HG03039 (cell line): ENCODE measurements around the gene TLCD3A.
"Not testable (repeated sequence)": the region's sequence is repeated elsewhere in the genome, so short reads cannot be mapped to it uniquely, and the experiment has no call there.

Experiments
- ATAC-seq: cut with Tn5 transposase; IDR thresholded peaks from one replicate; pipeline ENCODE4 v1.9.1; 2021; ENCODE audit warnings: mild to moderate bottlenecking, moderate library complexity; ENCODE audit not compliant: unreplicated experiment

The TLCD3A gene

DNA sequence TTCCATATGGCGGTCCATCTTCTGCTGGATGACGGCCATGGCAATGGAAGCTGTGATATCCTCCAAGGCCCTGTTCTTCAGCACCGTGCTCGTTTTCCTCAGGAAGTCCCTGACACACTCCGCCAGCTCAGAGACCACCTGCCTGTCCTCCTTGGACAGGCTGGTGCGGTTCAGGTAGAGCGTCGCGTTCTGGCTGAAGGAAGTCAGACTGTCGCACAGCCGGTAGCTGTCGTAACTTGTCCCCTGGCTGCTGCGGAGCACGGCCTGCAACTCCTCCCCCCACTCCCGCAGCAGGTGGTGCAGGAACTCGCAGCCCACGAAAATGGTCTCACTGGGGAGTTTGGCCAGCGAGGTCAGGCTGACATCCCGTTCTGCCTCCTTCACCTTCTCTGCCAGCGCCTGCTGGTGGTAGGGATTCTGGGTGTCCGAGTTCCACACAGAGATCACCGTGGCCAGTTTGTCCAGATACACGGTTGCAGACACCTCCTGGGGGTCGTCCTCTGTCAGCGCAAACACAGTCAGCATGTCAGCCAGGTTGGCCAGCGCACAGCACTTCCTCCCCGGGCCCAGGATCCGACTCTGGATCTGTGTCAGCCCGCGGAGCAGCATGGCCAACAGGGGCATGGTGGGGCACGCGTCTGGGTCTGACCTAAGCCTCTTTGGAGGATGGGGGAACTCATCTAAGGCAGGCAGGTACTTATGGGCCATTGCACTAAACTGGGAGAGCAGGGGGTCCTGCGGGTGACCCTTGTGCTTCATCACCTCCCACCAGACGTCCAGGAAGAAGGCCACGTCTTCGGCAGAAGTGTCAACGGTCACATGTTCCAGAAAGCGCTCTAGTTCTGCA lies 14.6 kb downstream of the TLCD3A start:
- no peak for ATAC-seq

DNA sequence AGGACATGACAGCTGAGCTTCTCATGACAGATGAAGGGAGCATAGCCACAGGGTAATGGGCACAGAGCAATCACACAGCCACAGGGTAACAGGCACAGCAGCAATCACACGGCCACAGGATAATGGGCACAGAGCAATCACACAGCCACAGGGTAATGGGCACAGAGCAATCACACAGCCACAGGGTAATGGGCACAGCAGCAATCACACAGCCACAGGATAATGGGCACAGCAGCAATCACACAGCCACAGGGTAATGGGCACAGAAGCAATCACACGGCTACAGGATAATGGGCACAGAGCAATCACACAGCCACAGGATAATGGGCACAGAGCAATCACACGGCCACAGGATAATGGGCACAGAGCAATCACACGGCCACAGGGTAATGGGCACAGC lies 16.2 kb downstream of the TLCD3A start:
- not testable (repeated sequence) for ATAC-seq

DNA sequence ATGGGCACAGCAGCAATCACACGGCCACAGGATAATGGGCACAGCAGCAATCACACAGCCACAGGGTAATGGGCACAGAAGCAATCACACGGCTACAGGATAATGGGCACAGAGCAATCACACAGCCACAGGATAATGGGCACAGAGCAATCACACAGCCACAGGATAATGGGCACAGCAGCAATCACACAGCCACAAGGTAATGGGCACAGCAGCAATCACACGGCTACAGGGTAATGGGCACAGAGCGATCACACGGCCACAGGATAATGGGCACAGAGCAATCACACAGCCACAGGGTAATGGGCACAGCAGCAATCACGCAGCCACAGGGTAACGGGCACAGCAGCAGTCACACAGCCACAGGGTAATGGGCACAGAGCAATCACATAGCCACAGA lies 17.0 kb downstream of the TLCD3A start:
- ATAC-seq, result not testable (repeated sequence)

DNA sequence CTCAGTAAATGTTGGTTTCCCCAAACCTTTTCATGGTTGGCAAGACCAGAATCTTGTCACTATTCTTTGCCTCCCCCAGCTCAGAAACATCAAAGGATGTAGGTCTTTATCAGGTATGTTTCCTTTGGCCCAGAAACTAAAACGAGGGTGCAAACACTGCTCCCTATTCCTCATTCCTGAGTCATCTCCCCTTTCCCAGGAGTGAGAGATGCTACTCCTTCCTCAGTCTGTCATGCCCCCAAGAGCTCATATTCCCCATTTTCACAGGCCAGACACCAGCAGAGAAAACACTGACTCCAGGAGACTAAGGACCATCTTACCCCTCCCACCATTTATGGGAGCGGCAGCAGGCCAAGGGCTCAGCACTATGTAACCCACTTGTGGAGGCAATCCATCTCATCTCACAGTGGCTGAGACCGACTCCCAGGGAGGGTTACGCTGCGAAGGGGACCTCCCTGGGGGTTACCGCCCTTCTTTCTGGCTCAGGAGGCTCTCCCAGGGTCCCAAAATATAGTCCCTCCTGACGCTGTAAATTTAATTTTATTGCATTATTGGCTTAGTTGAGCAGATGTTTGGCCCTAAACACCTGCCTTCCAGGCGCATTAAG lies 18.1 kb downstream of the TLCD3A start:
- no peak for ATAC-seq

DNA sequence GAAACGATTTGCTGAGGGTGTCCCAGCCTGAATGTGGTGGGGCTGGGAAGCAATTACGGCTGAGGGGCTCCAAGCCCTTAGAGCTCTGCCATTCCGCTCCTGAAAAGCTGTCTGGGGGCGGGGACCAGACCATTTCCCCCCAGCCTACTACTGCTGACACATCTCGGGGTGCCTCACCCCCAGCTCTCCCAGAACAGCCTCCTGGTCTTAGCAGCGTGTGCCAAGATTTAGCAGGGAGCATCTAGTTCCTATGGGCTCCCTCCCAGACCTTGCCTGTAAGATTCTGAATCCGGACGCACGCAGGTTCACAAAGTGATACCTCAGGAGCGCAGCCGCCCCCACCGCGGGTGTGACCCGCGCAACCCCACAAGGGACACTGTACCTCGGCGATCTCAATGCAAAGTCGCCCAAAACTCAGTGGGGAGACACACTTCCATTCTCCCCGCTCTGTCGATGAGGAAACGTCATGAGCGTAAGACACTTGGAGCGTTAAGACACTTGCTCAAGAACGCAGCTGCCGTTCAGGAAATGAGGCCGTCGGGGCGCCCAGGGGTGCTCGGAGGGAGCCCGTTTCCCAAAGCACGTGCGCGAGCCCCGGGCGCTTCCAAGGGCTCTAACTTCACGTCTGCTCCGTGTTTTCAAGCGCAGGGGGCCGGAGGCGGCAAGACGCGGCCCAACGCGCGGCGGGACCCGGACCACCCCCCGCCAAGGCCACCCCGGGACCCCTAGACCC lies 19.0 kb downstream of the TLCD3A start:
- ATAC-seq, result peak; percentile 26

DNA sequence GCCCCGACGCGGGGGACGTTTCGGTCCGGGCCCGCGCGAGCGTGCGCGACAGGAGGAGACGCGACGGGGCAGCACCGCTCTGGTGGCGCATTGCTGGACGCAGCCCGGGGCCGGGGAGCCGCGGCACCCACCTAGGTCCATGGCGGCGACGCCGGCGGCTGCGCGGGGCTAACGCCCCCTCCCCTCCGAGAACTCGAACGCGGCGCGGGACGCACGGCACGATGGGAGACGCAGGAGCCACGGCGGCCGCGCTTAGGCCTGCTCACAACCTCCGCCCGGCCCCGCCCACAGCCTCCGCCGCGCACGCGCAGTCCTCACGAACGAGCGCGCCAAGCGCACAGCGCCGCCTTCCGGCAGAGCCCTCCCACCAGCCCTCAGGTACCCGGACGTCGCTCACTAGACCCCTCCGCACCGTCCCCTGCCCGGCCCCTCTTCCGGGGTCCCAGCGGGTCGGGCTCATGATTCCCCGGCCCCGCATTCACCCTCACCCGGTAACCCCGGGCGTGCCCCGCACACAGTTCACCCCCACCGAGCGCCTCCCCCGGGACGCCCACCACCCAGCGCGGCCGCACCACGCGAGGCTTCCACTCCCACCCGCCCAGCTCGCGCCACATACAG lies 19.7 kb downstream of the TLCD3A start, which contains the start of gene GEMIN4:
GEMIN4 (minus strand) TSS at position 263 of the 618 bp plus-strand sequence; CDS start at position 141, 122 bp downstream.
- ATAC-seq, result peak; percentile 84

DNA sequence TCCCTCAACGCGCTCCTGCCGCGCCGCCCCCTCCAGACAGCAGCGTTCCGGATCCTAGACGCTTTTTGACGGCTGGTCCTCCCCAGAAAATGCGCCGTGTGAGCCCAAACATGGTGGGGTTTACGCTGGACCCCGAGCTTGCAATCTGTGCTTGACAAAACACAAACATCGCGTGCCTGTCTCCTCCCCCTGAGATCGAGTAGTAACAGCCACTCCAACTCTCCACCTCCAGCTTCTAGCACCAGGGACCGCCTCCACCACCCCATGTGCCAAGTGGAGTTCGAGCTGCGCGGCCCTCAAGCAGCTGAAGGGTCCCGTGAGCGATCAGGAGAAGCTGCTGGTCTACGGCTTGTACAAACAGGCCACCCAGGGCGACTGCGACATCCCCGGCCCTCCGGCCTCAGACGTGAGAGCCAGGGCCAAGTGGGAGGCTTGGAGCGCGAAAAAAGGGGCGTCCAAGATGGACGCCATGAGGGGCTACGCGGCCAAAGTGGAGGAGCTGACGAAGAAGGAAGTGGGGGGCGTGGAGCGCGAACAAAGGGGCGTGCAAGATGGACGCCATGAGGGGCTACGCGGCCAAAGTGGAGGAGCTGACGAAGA lies 20.3 kb downstream of the TLCD3A start:
- ATAC-seq, result peak; percentile 5

DNA sequence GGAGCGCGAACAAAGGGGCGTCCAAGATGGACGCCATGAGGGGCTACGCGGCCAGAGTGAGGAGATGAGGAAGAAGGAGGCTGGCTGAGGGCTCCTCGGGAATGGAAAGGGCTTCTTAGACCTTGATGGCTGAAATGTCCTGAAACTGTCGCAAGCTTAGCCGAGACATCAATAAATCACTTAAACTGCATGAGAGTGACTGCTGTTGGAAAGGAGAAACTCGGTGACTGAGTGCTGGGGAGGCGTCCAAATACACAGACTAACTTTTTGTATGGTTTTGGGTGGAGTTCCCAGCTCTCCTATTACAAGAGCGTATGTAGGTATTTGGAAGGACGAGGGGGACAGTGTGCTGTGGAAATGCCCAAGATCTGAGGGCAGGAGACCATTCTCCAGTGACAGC lies 21.0 kb downstream of the TLCD3A start:
- no peak for ATAC-seq

DNA sequence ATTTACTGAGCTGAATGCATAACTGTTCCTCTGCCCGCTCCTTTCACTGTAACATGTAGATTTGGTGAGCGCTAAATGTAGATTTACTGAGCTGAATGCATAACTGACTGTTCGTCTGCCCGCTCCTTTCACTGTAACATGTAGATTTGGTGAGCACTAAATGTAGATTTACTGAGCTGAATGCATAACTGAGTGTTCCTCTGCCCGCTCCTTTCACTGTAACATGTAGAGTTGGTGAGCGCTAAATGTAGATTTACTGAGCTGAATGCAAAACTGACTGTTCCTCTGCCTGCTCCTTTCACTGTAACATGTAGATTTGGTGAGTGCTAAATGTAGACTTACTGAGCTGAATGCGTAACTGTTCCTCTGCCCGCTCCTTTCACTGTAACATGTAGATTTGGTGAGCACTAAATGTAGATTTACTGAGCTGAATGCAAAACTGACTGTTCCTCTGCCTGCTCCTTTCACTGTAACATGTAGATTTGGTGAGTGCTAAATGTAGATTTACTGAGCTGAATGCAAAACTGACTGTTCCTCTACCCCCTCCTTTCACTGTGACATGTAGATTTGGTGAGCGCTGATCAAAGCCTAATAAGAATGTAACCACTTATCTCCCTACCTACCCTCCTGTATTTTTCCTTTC lies 23.0 kb downstream of the TLCD3A start:
- not testable (repeated sequence) for ATAC-seq

DNA sequence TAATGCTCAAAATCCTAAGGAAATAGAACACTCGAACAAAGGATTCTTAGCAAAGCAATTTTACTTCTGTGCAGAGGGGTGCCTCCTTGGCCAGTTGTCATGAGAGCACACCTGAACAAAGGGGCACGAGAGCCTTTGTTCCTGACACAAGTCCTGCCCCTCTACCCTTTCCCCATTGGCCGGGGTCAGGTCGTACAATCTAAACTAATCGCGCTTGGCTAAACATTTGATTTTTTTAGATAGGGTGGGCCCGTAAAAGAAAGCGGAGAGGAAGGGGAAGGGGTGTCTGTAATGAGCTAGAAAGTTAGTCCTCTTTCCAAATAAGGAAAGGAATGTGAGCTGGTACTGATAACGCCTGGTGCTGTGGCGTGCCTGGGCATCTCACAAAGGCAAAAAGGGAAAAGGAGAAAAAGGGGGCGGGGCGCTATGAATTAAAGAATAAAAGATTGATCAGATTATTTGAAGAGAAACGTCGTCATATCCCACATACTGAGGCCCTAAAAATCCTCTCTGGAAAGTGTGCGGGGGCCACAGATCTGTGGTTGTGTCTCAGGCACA lies 23.7 kb downstream of the TLCD3A start:
- not testable (repeated sequence) for ATAC-seq

DNA sequence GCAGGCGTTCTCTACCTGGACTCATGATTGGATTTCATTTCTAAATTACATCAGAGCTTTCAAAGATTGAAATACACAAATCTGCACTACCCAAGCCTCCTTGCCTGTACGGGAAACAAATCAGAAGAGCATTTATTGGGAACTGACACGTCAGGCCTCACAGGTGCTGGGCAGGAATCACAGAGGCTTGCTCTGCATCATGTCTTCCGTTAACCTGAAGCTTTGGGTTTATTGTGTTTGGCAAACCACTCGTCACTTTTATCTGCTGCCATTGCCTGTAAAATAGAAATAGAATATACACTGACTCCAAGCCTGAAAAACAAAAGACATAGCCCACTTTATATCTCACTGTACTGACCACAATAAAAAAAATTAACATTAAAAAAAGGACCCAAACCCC lies 27.6 kb downstream of the TLCD3A start:
- no peak for ATAC-seq

DNA sequence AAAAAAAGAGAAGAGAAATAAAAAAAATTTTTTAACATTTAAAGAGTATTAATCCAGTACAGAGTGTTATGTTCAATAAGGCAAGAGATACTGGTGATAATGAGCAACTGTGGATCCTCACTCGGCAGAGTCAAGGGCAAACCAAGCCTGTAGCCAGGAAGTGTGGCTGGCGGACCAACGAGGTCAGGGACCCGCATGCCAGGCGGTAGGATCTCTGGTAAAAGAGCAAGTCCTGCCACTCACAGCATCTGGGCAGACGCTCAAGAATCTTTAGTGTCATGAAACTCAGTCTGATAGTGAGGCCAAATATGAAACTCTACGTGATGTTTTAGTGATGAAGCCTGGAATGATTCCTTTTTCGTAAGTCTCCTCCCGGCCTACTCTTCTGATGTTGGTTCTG lies 28.0 kb downstream of the TLCD3A start:
- no peak for ATAC-seq

DNA sequence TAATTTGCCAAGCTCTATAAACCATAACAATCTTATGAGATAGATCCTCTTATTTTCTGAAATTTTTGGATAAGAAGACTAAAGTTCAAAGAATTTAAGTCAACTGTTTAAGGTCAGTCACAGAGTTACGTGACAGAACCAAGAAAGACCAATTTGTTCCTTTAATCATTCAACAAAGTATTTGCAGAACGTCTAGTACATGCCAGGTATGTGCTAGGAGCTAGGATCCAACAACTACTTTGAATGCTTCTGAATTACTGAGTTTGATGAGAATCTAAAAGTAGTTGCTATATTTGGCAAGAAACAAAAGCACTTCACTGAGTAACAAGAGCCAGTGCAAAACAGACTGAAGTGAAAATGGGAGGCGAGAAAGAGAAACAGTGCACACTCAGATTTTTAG lies 34.7 kb downstream of the TLCD3A start:
- ATAC-seq, result no peak

DNA sequence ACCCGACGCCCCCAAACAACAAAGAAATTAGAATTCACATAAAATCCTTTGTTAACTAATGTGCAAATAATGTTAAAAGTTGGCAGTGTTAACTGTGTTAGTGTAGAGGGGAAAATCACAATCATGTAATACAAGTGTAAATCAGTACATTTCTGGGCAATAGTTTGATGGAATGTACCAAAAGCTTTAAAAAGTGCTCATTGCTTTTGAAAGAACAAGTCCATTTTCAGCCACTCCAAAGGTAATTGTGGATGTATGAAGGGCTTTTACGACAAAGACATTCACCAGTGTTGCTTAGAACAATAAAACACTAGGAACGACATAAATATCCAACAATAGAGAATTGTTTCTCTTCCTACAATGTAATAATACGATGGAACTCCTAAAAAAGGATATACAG lies 40.6 kb downstream of the TLCD3A start:
- no peak for ATAC-seq

DNA sequence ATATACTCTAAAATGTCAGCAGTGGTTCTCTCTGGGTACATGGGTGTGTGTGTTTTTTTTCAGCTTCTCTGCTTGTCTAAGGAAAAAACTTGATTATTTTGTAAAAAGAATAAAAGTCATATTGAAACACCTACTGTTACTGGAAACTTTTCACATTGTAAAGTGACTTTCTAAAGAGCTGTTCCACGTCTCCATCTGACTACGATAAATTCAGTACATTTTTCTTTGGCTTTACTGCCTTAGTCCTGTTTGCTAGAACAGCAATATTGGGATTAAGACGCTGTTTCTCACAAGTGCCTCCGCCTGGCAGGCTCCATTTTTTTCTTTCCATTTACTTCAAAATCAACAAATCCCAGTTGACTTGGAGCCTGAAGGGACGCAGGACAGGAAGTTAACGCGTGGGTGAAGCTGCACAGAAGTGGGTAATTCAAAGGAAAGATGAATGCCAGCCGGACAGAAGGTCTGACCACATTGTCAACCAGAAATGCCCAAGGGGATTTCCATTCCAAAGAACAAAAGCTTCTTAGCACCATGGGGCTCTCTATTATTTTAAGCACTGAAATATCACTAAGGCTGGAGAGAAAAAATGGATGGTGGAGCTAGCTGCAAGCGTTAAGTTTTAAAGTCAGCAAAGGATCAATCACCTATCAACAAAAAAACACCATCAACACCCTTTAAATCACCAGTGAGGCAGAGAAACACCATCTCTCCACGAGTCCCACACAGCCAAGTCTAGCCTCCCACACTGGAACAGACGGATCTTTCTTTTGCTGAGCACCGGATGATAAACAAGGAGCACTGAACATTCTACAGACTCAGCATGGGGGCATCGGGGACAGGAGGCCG lies 41.3 kb downstream of the TLCD3A start:
- ATAC-seq, result no peak

DNA sequence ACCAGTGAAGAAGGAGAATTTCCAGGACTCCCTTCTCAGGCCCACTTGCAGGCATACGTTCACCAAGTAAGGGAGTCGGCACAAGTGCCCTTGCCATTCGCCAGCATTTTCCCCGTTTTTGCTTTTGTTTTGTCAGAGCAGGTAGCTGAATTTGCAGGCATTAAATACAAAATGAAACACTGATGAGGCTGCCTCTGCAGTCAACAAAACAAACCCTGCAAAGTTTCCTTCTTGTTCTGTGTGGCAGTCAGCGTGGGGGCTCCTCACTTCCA lies 41.9 kb downstream of the TLCD3A start:
- ATAC-seq, result no peak

DNA sequence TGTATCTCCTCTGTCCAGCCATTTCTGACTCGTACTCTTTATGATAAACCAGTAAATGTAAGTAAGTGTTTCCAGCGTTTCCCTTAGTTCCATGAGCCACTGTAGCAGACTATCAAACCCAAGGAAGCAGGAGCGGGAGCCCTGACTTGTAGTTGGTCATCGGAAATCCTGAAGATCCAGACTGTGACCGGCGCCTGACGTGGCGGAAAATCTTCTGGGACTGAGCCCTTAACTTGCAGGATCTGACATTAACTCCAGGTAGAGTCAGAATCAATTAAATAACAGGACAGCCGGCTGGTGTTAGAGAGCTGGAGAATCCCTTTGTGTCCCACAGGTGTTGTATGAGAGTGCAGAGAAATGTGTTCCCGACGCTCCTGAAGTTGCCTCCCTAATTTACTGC lies 45.7 kb downstream of the TLCD3A start:
- ATAC-seq, result no peak

DNA sequence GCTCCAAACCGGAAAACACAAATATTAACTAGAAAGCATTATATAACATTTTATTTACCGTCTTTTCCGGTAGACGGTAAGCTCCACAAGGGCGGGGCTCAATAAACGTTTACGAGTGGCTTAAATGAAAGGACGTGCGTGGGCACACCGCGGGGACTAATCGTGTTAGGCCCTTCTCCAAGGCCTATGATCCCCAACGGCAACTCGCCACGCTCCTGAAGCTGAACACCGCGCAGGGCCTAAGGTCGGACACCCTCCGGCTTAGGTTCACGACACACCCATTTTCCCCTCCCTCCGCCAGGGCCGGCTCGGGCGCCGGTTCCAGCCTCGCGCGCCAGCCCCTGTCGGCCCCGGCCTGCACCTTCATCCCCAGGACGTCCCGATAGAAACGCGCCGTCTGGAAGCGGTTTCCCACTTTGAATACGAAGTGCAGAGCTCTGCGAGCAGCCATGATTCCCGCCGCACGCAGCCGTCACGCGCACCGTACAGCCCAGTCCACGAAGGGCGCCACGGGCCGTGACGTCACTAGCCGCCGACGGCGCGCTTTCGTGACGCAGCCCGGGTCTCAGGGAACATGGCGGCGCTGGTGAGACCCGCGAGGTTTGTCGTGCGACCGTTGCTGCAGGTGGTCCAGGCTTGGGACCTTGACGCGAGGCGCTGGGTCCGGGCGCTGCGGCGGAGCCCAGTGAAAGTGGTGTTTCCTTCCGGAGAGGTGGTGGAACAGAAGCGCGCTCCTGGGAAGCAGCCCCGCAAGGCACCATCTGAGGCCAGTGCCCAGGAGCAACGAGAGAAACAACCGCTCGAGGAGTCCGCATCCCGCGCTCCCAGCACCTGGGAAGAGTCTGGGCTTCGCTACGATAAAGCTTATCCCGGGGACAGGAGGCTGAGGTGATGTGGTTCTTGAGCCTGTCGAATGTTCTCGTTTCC lies 49.7 kb downstream of the TLCD3A start, which contains the start of the genes GLOD4 and MRM3:
GLOD4 (minus strand) TSS at position 476 of the 927 bp plus-strand sequence; CDS start at position 451, 25 bp downstream.
MRM3 (plus strand) TSS at position 549 of the 927 bp plus-strand sequence; CDS start at position 575, 26 bp downstream.
- peak; percentile 75 for ATAC-seq
